ENCODE measurements around the gene GNA12.

DNA sequence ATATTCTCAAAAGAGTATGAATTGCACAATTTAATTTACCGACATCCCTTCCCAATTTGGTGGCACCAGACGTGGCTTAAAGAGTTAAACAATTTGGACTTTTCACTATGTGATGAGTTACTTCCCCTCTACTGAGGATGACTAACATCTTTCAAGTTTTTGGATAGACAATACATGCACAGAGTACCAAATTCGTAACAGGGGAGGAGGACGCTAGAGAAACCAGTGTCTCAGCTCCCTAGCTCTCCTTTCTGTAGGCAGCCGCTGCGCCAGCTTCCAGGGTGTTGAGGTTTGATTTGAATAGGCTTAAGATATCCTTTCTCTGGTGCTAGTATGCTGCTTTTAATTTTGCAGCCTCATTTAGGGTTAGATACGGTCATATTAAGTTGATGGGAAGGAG, 69.2 kb downstream of the GNA12 start:
- TF ChIP-seq, protein P1, sequence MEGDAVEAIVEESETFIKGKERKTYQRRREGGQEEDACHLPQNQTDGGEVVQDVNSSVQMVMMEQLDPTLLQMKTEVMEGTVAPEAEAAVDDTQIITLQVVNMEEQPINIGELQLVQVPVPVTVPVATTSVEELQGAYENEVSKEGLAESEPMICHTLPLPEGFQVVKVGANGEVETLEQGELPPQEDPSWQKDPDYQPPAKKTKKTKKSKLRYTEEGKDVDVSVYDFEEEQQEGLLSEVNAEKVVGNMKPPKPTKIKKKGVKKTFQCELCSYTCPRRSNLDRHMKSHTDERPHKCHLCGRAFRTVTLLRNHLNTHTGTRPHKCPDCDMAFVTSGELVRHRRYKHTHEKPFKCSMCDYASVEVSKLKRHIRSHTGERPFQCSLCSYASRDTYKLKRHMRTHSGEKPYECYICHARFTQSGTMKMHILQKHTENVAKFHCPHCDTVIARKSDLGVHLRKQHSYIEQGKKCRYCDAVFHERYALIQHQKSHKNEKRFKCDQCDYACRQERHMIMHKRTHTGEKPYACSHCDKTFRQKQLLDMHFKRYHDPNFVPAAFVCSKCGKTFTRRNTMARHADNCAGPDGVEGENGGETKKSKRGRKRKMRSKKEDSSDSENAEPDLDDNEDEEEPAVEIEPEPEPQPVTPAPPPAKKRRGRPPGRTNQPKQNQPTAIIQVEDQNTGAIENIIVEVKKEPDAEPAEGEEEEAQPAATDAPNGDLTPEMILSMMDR (IDR thresholded peaks at IDR 0.05), result no peak
- TF ChIP-seq POLR2A (IDR thresholded peaks at IDR 0.05), result no peak

Measured in adrenal gland (tissue), 5 donors.